ENCODE results near the gene DCAF12.

Gene DCAF12

DNA sequence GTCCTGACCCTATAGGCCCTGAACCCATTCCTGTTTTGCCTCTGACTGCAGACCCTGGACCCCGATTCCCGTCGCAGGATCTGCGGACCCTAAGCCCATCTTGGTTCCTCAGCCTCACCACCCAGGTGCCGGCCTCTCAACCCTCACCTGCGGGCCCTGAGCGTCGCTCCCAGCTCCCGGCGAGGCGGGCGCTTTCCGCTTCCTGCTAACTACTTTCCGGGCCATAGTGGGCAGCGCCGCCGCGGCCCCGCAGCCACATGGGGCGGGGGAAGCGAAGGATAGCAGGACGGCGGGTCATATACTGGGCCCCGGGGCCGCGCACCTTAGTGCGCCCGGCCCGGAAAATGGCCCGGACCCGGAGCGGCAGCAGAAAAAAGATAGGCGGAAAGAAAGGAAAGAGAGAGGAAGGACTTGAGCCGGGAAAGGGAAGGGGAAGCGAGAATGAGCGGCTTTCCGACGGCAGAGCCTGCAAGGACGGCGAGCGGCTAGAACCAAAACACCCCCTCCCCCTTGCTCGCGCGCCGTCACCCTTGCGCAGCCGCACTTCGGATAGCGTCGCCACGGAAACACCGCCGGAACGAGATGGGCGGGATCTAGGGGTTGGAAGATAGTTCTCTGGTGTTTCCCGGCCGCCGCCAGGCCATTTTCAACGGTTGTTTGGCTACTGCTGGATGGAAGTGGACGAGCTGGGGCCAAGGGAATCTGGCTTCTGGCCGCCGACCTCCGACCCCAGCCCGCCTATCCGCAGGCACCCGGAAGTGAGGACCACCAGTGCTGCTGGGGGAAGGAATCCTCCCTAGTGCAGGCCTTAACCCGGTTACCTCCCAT, at the start of gene DCAF12:
Gene DCAF12 (minus strand): TSS at position 492 of the 828 bp plus-strand sequence. CDS start 267 bp downstream, at position 225.
- H3K27ac Mint-ChIP-seq, result peak within 1 kb of the TSS; percentile 97
- peak; percentile 90 for DNase-seq (ENCODE audit: low spot score)
- H3K36me3 Mint-ChIP-seq (ENCODE audit: low read depth), result peaks cover 27% of the 10 kb centered on the region
- H3K27me3 Mint-ChIP-seq (ENCODE audit: low read depth), result no peaks in the 10 kb centered on the region
- peaks cover 34% of the 10 kb centered on the region for H3K4me1 Mint-ChIP-seq (ENCODE audit: low read depth)
- peak within 1 kb of the TSS; percentile 91 for H3K4me3 Mint-ChIP-seq
- H3K9me3 Mint-ChIP-seq, result no peaks in the 10 kb centered on the region

DNA sequence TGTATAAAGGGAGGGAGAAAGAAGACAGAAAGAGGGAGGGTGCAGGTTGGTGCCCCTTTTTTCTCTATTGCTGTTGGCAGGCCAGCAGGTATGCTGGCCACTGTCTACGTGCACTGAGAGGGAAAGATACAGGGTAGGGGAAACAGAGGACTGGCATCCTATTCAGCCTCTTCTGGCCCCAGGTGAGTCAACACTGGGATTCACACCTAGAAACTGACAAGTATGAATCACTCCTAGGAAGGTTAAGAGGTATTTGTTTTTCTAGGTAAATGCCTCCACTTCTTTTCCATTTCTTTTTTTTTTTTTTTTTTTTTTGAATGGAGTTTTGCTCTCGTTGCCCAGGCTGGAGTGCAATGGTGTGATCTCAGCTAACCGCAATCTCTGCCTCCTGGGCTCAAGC, 49.6 kb upstream of the DCAF12 start:
- Mint-ChIP-seq H3K27ac (no peak overlapping the region), H3K9me3 (no peaks in the 10 kb centered on the region)

GRCh38 chr9:34171753-34172535, 45.4 kb upstream of the DCAF12 start:
- Mint-ChIP-seq H3K4me3 (peak overlapping the region; percentile 57), H3K27ac (peak overlapping the region; percentile 39), H3K4me1 (ENCODE audit: low read depth) (peaks cover 10% of the 10 kb centered on the region), H3K36me3 (ENCODE audit: low read depth) (no peaks in the 10 kb centered on the region), H3K9me3 (no peaks in the 10 kb centered on the region), H3K27me3 (ENCODE audit: low read depth) (no peaks in the 10 kb centered on the region)
- peak; percentile 33 for DNase-seq (ENCODE audit: low spot score)

More for the DNA sequence above, 49.6 kb upstream of the DCAF12 start:
- H3K27me3 Mint-ChIP-seq (ENCODE audit: low read depth), result no peaks in the 10 kb centered on the region
- peaks cover 18% of the 10 kb centered on the region for H3K4me1 Mint-ChIP-seq (ENCODE audit: low read depth)
- H3K4me3 Mint-ChIP-seq, result no peak overlapping the region
- peaks cover 9% of the 10 kb centered on the region for H3K36me3 Mint-ChIP-seq (ENCODE audit: low read depth)
- DNase-seq (ENCODE audit: low spot score), result no peak

DNA sequence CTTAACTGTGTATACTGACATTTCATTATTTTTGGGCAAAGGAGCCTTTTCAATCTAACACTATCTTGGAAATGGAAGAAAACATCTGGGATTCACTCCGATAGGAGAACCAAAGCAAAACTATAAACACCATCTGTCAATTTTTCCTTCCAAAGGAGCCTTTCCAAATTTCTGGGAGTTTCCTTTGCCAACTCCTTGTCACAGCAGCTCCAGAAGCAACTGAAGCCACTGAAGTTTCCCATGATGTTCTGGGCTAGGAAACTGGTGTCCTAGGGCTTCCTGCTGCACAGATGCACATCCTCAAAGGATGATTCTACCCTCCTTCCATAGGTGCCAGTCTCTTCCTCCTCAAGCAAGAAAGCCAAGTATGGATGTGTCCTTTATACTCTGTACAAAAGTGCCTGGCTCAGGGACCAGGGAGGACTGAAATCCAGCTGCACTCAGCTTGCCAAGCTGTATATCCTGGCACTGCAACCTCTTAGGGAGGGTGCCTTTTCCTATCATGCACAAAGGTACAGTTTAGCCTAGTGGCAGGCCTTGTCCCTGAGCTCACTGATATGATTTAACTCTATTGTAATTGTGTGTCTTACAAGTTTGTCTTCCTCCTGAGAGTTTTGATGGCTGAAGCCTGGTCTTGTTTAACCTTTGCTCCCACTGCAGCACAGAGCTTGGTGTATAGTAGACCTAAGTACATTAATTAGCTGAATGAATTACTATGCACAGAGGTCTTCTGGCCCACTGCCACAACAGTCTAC, 43.9 kb upstream of the DCAF12 start:
- Mint-ChIP-seq H3K27ac (no peak overlapping the region), H3K4me3 (no peak overlapping the region), H3K9me3 (no peaks in the 10 kb centered on the region), H3K36me3 (ENCODE audit: low read depth) (no peaks in the 10 kb centered on the region), H3K4me1 (ENCODE audit: low read depth) (peaks cover 10% of the 10 kb centered on the region), H3K27me3 (ENCODE audit: low read depth) (no peaks in the 10 kb centered on the region)
- no peak for DNase-seq (ENCODE audit: low spot score)

DNA sequence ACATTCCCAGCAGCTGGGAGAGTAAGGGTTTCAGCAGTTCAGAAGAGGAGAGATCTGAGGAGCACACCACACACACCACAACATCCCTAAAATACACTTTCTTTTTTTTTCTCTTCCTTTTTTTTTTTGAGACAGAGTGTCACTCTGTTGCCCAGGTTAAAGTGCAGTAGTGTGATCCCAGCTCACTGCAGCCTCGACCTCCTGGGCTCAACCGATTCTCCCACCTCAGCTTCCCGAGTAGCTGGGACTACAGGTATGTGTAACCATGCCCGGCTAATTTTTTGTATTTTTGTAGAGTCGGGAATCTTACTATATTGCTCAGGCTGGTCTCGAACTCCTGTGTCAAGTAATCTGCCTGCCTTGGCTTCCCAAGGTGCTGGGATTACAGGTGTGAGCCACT, 42.6 kb upstream of the DCAF12 start:
- Mint-ChIP-seq H3K27ac (no peak overlapping the region), H3K27me3 (ENCODE audit: low read depth) (no peaks in the 10 kb centered on the region), H3K36me3 (ENCODE audit: low read depth) (no peaks in the 10 kb centered on the region), H3K4me1 (ENCODE audit: low read depth) (peaks cover 8% of the 10 kb centered on the region), H3K4me3 (no peak overlapping the region), H3K9me3 (no peaks in the 10 kb centered on the region)
- DNase-seq (ENCODE audit: low spot score), result no peak

DNA sequence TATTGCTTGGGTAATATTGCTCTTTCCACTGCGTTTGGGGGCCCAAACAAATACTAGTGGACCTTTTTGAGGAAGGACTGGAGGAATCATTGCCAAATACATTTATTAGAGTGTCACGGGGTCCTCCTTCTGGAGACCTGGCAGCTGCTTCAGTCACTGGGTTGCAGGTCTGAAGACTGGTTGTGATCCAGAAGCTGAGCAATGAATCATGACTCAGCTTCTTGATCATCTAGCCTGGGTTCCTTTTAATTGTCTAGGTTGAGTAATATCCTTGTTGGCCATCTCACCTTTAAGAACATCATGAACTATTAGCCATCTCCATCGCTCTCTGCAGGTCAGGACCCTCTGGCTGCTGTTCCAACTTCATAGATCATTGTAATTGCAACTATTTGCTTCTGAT, 36.9 kb upstream of the DCAF12 start:
- H3K36me3 Mint-ChIP-seq (ENCODE audit: low read depth), result no peaks in the 10 kb centered on the region
- H3K9me3 Mint-ChIP-seq, result no peaks in the 10 kb centered on the region
- no peak for DNase-seq (ENCODE audit: low spot score)
- H3K27ac Mint-ChIP-seq, result no peak overlapping the region
- no peak overlapping the region for H3K4me3 Mint-ChIP-seq
- H3K27me3 Mint-ChIP-seq (ENCODE audit: low read depth), result no peaks in the 10 kb centered on the region
- no peaks in the 10 kb centered on the region for H3K4me1 Mint-ChIP-seq (ENCODE audit: low read depth)

DNA sequence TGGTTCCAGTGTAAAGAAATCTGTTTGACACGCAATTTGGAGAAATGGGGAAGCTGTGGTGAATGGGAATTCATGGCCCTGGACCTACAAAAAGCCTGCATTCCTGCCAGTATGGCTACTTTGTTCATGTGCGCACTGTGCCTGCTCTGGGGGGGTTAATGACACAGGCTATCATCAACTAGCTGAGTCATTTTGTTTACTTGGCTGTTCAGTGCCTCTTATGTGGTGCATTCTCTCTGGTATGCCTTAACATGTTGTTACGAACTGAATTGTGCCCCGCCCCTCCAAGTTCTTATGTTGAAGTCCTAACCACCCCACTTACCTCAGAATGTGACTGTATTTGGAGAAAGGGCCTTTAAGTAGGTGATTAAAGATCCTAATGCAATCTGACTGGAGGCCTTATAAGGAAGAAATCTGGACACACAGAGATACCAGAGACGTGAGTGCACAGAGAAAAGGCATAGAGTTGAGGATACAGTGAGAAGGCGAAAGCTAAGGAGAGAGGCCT, 31.9 kb upstream of the DCAF12 start:
- H3K4me1 Mint-ChIP-seq (ENCODE audit: low read depth), result no peaks in the 10 kb centered on the region
- peaks cover 5% of the 10 kb centered on the region for H3K27me3 Mint-ChIP-seq (ENCODE audit: low read depth)
- no peak overlapping the region for H3K4me3 Mint-ChIP-seq
- no peaks in the 10 kb centered on the region for H3K36me3 Mint-ChIP-seq (ENCODE audit: low read depth)
- no peak for DNase-seq (ENCODE audit: low spot score)
- H3K9me3 Mint-ChIP-seq, result no peaks in the 10 kb centered on the region
- H3K27ac Mint-ChIP-seq, result no peak overlapping the region

- no peaks in the 10 kb centered on the region for H3K4me1 Mint-ChIP-seq (ENCODE audit: low read depth)
- no peaks in the 10 kb centered on the region for H3K9me3 Mint-ChIP-seq
- no peak overlapping the region for H3K4me3 Mint-ChIP-seq
- no peak overlapping the region for H3K27ac Mint-ChIP-seq
- H3K27me3 Mint-ChIP-seq (ENCODE audit: low read depth), result peaks cover 7% of the 10 kb centered on the region
- no peaks in the 10 kb centered on the region for H3K36me3 Mint-ChIP-seq (ENCODE audit: low read depth)
- no peak for DNase-seq (ENCODE audit: low spot score)
These were observed 31.4 kb upstream of the DCAF12 start for GRCh38 chr9:34157898-34158297.

DNA sequence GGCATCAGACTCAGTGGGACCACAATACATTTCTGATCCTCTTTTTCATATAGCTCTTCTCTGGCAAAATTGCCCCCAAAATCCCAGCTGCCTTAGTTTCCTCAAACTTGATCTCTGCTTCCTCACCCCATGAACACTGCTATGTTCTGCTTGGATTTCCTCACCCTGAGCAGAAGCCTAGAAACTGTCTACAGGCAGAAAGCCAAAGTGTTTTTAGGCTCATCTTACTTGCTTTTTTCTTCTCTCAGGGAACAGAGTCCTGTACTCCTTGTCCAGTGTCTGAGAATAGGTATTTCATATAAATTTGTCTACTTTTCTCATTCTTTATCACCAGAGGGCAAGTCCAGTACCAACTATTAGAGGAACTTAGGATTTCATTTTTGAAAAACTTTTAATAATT, 30.8 kb upstream of the DCAF12 start:
- Mint-ChIP-seq H3K27me3 (ENCODE audit: low read depth) (peaks cover 7% of the 10 kb centered on the region), H3K27ac (no peak overlapping the region), H3K4me1 (ENCODE audit: low read depth) (no peaks in the 10 kb centered on the region), H3K4me3 (no peak overlapping the region), H3K9me3 (no peaks in the 10 kb centered on the region), H3K36me3 (ENCODE audit: low read depth) (no peaks in the 10 kb centered on the region)
- no peak for DNase-seq (ENCODE audit: low spot score)

DNA sequence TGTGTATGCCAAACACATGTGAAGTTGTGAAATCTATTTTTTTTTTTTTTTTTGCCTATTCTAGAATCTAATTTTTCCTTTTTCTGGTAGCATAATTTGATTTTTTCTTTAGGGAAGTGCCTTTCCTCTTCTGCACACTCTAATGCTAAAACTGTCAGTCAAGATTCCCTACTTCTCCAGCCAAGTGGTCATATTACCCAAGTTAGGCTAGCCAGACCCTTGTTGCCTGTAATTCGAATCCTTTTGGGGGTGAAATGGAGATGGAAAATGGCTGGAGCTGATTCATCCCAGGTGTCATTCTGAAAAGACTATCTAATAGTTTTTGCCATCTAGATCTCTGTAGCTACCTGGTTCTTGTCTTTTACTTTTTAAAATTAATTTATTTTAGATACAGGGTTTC, 27.6 kb upstream of the DCAF12 start:
- no peaks in the 10 kb centered on the region for H3K4me1 Mint-ChIP-seq (ENCODE audit: low read depth)
- no peak for DNase-seq (ENCODE audit: low spot score)
- H3K27me3 Mint-ChIP-seq (ENCODE audit: low read depth), result peaks cover 14% of the 10 kb centered on the region

DNA sequence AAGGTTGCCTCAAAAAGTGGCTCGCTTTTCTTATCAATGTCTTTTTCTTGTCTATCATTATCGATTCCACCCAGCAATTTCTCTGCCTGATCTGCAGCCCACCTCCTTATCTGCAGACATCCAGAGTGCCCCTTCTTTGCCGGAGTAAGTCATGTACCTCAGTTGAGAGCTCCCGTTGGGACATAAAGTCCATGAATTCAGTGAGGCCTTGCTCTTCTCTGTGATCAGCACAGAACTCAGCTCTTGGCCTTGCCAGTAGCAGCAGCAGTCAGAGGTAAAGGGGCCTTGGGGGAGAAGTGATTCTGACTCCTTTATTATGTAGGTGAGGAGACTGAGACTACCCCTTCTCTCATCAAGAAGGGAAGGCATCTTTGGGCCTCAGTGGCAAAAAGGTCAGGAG, 24.9 kb upstream of the DCAF12 start:
- no peaks in the 10 kb centered on the region for H3K36me3 Mint-ChIP-seq (ENCODE audit: low read depth)
- H3K9me3 Mint-ChIP-seq, result no peaks in the 10 kb centered on the region
- no peak overlapping the region for H3K4me3 Mint-ChIP-seq
- H3K27ac Mint-ChIP-seq, result no peak overlapping the region
- H3K4me1 Mint-ChIP-seq (ENCODE audit: low read depth), result no peaks in the 10 kb centered on the region
- H3K27me3 Mint-ChIP-seq (ENCODE audit: low read depth), result peaks cover 14% of the 10 kb centered on the region
- DNase-seq (ENCODE audit: low spot score), result no peak

More for the DNA sequence above, 27.6 kb upstream of the DCAF12 start:
- Mint-ChIP-seq H3K4me3 (no peak overlapping the region), H3K27ac (no peak overlapping the region), H3K9me3 (no peaks in the 10 kb centered on the region), H3K36me3 (ENCODE audit: low read depth) (no peaks in the 10 kb centered on the region)

DNA sequence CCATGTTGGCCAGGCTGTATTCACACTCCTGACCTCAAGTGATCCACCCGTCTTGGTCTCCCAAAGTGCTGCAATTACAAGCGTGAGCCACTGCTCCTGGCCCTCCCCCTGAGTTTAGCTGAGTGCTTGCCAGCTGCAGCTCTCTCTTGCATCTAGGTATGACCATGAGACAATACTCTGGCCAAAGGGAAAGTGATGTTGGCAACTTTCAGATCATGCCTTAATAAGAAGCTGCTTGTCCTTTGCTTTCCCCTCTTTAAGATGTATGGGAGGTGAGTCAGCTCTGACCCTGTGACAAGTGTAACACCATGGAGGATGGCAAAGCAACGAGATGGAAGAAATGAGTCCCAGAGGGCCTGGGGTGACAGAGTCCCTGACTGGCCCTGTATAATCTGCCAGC, 18.7 kb upstream of the DCAF12 start:
- no peak for DNase-seq (ENCODE audit: low spot score)
- Mint-ChIP-seq H3K36me3 (ENCODE audit: low read depth) (no peaks in the 10 kb centered on the region), H3K4me1 (ENCODE audit: low read depth) (no peaks in the 10 kb centered on the region), H3K4me3 (no peak overlapping the region), H3K9me3 (no peaks in the 10 kb centered on the region), H3K27ac (no peak overlapping the region), H3K27me3 (ENCODE audit: low read depth) (peaks cover 12% of the 10 kb centered on the region)

- H3K27ac Mint-ChIP-seq, result no peak overlapping the region
- H3K9me3 Mint-ChIP-seq, result no peaks in the 10 kb centered on the region
These were observed 16.6 kb upstream of the DCAF12 start for GRCh38 chr9:34143116-34143515.

DNA sequence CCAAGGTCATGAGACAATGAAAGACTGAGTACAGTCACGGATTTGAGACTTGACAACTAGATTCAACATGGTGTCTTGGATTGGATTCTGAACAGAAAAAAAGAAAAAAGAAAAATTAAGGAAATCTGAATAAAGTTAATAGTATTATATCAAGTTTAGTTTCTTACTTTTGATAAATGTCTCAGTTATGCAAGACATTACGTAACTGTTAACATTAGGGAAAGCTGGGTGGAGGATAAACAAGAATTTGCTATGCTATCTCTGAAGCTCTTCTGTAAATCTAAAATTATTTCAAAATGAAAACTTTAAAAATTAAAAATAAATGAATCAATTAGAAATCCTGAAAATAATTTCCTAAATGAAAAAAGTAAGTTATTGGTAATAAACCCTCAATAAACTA, 14.4 kb upstream of the DCAF12 start:
- no peaks in the 10 kb centered on the region for H3K36me3 Mint-ChIP-seq (ENCODE audit: low read depth)
- DNase-seq (ENCODE audit: low spot score), result no peak
- no peak overlapping the region for H3K27ac Mint-ChIP-seq
- H3K4me1 Mint-ChIP-seq (ENCODE audit: low read depth), result no peaks in the 10 kb centered on the region
- H3K4me3 Mint-ChIP-seq, result no peak overlapping the region
- peaks cover 10% of the 10 kb centered on the region for H3K27me3 Mint-ChIP-seq (ENCODE audit: low read depth)
- no peaks in the 10 kb centered on the region for H3K9me3 Mint-ChIP-seq

More at GRCh38 chr9:34143116-34143515, 16.6 kb upstream of the DCAF12 start:
- H3K36me3 Mint-ChIP-seq (ENCODE audit: low read depth), result no peaks in the 10 kb centered on the region
- H3K4me3 Mint-ChIP-seq, result no peak overlapping the region
- peaks cover 10% of the 10 kb centered on the region for H3K27me3 Mint-ChIP-seq (ENCODE audit: low read depth)
- DNase-seq (ENCODE audit: low spot score), result no peak
- H3K4me1 Mint-ChIP-seq (ENCODE audit: low read depth), result no peaks in the 10 kb centered on the region

Data from T-helper 2 cell treated with Interferon-gamma antibody and Interleukin-4, amounts not matched to agents 5 μg/mL and 100 μg/mL, for 36 hours (primary cell).